Gastroesophageal sphincter (tissue), 2 donors: ENCODE results near the gene GOLGA5.

Source experiments
- EP300 ChIP-seq: sonication (generic); formaldehyde crosslinking; IDR thresholded peaks from one replicate; pipeline ENCODE4 v1.6.1; 2017; ENCODE audit warnings: antibody characterized with exemption, mild to moderate bottlenecking
- POLR2A ChIP-seq, 2 donors: fragments of 450-650 bp; IDR thresholded peaks; one replicate each; pipeline ENCODE4 v1.6.1; 2017; ENCODE audit warnings: antibody characterized with exemption in 2 of 2, mild to moderate bottlenecking in 2 of 2, moderate library complexity in 1 of 2
- POLR2AphosphoS5 ChIP-seq: sonication (generic); formaldehyde crosslinking; IDR thresholded peaks from one replicate; pipeline ENCODE4 v1.6.1; 2017; ENCODE audit warnings: antibody characterized with exemption

DNA sequence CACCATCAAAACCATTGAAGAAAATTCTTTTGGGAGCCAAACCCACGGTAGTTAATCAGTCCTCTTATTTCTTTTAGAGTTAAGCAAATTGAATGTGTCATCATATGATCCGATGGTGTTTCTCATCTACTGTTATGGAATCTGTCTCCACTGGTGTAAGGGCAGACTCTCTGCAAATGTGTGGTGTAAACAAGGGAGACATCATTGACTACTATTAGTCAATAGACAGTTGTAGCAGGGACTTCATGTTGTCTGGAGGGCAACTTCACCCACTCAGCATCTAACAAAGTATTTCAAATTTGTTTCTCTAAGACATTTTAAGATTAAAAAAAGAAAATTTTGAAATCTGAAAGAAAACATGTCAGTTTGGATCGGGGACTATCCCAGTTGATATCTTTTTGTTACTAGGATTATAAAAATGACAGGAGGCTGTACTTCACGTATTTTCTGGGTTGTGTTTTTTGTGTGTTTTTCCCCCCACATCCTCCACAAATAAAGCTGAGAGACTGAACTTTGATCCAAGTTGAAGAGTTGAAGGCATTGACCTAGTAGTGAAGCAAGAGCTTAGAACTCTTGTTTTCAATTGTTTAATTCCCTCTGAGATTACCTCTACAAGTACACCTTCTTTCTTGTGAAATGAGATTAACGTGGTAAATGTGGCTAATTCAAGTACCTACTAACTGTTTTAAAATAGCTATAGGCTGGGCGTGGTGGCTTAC, 4.0 kb downstream of the GOLGA5 start:
- TF ChIP-seq POLR2A (IDR thresholded peaks at IDR 0.05) = no peak
- TF ChIP-seq EP300 = no peak
- no peak for TF ChIP-seq POLR2AphosphoS5
